Measurements from ENCODE around the gene PCDHGA10. TPM values are rescaled to one million over a fixed set of nuclear protein-coding genes. Genes with fewer than 3 reads are reported as not detected.
"Not testable (repeated sequence)": the region's sequence is repeated elsewhere in the genome, so short reads cannot be mapped to it uniquely, and the experiment has no call there.

Gene PCDHGA10
- 3.7 TPM for polyA plus RNA-seq (ENCODE audit: insufficient read length)
- long read RNA-seq, donor 1, full-length matches to known transcripts: 3 of 3 reads
- long read RNA-seq, donor 1, partial matches to known transcripts: 0 of 3 reads
- long read RNA-seq, donor 1, other reads (novel, unspliced or antisense): 0 of 3 reads
- long read RNA-seq, donor 2, full-length matches to known transcripts: 2 of 2 reads
- long read RNA-seq, donor 2, partial matches to known transcripts: 0 of 2 reads
- long read RNA-seq, donor 2, other reads (novel, unspliced or antisense): 0 of 2 reads
- long read RNA-seq, donor 3, full-length matches to known transcripts: 4 of 4 reads
- long read RNA-seq, donor 3, partial matches to known transcripts: 0 of 4 reads
- long read RNA-seq, donor 3, other reads (novel, unspliced or antisense): 0 of 4 reads
- long read RNA-seq, donor 4: 0 reads
- long read RNA-seq, donor 5, full-length matches to known transcripts: 1 of 1 reads
- long read RNA-seq, donor 5, partial matches to known transcripts: 0 of 1 reads
- long read RNA-seq, donor 5, other reads (novel, unspliced or antisense): 0 of 1 reads
- long read RNA-seq, donor 6, full-length matches to known transcripts: 4 of 4 reads
- long read RNA-seq, donor 6, partial matches to known transcripts: 0 of 4 reads
- long read RNA-seq, donor 6, other reads (novel, unspliced or antisense): 0 of 4 reads
- long read RNA-seq, donor 7: 0 reads
- long read RNA-seq, donor 8: 0 reads

DNA sequence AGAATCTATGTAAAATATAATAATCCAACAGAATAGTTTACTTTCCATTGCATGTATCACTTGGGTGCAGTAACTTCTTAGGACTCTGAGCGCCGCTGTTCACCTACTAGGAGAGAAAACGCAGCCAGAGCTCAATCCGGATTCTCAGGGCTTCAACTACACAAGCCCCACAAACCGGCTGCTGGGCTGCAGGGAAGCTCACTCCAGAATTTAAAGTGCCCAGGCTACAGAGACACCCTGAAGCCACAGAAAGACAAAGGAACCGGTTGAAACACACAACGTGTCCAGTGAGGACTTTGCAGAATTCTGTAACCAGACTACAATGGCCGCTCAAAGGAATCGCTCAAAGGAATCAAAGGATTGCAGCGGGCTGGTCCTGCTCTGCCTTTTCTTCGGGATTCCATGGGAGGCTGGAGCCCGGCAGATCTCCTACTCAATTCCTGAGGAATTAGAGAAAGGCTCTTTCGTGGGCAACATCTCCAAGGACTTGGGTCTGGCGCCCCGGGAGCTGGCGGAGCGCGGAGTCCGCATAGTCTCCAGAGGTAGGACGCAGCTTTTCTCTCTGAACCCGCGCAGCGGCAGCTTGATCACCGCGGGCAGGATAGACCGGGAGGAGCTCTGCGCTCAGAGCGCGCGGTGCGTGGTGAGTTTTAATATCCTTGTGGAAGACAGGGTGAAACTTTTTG is at the start of gene PCDHGA10:
PCDHGA10 (plus strand) TSS at position 134 of the 686 bp plus-strand sequence; CDS start at position 323, 189 bp downstream.
- DNase-seq: no peak

DNA sequence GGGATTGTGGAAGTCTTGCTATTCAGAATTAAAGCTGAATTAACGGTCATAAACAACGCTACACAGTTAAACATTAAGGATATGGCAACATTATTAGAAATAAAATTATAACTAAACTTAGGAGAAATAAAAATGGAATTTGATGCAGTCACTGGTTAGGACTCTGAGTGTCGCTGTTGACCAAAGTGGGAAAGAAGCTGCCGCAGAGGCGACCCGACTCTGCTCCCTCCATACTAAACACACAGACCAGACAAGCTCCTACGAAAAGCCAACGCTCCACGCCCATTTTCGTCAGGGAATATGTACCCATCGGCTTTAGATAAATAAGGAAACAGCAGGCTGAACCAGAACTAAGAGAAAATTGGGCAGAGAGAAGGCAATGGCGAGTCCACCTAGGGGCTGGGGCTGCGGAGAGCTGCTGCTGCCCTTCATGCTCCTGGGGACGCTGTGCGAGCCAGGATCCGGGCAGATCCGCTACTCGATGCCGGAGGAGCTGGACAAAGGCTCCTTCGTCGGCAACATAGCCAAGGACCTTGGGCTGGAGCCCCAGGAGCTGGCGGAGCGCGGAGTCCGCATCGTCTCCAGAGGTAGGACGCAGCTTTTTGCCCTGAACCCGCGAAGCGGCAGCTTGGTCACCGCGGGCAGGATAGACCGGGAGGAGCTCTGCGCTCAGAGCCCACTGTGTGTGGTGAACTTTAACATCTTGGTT is 48.7 kb upstream of the PCDHGA10 start, which contains the start of gene PCDHGA5:
PCDHGA5 (plus strand) TSS at position 211 of the 709 bp plus-strand sequence; CDS start at position 380, 169 bp downstream.
- DNase-seq: no peak

DNA sequence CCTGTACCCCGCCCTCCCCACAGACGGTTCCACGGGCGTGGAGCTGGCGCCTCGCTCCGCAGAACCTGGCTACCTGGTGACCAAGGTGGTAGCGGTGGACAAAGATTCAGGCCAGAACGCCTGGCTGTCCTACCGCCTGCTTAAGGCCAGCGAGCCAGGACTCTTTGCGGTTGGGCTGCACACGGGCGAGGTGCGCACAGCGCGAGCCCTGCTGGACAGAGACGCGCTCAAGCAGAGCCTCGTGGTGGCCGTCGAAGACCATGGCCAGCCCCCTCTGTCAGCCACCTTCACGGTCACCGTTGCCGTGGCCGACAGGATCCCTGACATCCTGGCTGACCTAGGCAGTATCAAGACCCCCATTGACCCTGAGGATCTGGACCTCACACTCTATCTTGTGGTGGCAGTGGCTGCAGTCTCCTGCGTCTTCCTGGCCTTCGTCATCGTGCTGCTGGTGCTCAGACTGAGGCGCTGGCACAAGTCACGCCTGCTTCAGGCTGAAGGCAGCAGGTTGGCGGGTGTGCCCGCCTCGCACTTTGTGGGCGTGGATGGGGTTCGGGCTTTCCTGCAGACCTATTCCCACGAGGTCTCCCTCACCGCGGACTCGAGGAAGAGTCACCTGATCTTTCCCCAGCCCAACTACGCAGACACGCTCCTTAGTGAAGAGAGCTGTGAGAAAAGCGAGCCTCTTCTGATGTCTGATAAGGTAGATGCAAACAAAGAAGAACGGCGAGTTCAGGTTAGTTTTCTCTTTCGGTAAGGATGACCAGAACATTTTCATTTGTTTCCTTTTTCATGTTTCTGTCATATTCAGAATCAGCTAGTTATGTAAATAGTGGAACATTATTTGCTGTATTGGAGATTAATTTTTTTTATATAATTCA is 46.5 kb upstream of the PCDHGA10 start:
- DNase-seq: no peak

DNA sequence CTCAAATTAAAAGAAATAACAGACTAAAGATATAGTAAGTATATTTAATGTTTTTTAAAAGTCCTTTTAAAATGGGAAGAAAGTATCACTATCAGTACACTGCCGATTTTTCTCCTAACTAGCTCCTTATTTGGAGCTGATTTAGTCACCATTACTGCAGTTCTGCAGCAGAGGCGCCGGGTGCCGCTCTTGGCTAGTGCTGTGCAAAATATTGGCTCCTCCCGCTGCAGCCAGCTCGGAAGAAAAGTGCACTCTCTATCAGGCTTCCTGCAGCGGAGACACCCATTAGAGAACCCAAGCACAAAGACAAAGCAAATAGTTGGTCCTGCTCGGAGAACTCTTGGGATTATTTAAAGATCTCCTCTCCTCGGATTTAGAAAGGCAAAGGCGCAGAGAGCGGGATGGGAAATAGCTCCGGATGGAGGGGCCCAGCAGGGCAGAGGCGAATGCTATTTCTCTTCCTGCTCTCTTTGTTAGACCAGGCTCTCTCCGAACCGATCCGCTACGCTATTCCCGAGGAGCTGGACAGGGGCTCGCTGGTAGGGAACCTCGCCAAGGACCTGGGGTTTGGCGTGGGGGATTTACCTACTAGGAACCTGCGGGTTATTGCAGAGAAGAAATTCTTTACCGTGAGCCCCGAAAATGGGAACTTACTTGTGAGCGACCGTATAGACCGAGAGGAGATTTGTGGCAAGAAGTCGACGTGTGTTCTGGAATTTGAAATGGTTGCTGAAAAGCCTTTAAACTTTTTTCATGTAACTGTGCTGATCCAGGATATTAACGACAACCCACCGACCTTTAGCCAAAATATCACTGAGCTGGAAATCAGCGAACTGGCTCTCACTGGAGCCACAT is 42.6 kb upstream of the PCDHGA10 start, which contains the start of gene PCDHGB3:
PCDHGB3 (plus strand) TSS at position 249 of the 855 bp plus-strand sequence; CDS start at position 402, 153 bp downstream.
- no peak for DNase-seq

DNA sequence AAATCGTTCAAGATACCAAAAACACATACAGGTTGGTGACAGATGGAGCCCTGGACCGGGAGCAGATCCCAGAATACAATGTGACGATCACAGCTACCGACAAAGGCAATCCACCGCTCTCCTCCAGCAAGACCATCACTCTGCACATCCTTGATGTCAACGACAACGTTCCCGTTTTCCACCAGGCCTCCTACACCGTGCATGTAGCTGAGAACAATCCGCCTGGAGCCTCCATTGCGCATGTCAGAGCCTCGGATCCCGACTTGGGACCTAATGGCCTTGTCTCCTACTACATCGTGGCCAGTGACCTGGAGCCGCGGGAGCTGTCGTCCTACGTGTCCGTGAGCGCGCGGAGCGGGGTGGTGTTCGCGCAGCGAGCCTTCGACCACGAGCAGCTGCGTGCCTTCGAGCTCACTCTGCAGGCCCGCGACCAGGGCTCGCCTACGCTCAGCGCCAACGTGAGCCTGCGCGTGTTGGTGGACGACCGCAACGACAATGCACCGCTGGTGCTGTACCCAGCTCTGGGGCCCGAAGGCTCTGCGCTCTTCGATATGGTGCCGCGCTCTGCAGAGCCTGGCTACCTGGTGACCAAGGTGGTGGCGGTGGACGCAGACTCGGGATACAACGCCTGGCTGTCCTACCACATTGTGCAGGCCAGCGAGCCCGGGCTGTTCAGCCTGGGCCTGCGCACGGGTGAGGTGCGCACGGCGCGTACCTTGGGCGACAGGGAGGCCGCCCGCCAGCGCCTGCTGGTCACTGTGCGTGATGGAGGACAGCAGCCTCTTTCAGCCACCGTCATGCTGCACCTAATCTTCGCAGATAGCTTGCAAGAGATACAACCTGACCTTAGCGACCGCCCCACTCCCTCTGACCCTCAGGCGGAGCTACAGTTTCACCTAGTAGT is 41.0 kb upstream of the PCDHGA10 start:
- DNase-seq: no peak

DNA sequence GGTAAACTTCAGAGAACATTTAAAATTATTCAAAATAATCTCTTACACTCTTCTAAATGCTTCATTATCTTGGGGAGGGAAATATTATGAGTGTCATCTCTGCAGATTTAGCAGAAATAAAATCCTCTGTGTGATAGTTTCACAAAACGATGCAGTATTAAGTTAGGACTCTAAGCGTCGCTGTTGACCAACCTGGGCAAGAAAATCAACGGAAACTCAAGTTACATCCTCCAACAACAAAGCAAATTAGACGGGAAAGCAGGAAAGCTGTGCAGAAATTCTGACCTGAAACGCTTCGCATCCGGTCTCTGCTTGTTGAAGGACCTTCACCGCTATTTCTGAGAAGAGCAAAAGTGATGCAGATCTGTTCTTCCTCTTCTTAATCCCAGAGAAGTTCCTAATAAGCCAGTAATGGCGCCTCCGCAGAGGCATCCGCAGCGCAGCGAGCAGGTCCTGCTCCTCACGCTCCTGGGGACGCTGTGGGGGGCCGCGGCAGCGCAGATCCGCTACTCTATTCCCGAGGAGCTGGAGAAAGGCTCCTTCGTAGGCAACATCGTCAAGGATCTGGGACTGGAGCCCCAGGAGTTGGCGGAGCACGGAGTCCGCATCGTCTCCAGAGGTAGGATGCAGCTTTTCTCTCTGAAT is 39.0 kb upstream of the PCDHGA10 start, which contains the start of gene PCDHGA6:
PCDHGA6 (plus strand) TSS at position 219 of the 645 bp plus-strand sequence; CDS start at position 412, 193 bp downstream.
- DNase-seq: no peak

DNA sequence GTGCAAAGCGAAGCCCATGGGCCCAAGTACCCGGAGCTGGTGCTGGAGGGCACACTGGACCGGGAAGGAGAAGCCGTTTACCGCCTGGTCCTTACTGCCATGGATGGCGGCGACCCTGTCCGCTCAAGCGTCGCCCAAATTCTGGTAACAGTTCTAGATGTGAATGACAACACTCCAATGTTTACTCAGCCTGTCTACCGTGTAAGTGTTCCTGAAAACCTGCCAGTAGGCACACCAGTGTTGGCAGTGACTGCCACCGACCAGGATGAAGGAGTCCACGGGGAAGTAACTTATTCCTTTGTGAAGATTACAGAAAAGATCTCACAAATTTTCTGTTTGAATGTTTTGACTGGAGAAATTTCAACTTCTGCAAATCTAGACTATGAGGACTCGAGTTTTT is 38.2 kb upstream of the PCDHGA10 start:
- DNase-seq: no peak

DNA sequence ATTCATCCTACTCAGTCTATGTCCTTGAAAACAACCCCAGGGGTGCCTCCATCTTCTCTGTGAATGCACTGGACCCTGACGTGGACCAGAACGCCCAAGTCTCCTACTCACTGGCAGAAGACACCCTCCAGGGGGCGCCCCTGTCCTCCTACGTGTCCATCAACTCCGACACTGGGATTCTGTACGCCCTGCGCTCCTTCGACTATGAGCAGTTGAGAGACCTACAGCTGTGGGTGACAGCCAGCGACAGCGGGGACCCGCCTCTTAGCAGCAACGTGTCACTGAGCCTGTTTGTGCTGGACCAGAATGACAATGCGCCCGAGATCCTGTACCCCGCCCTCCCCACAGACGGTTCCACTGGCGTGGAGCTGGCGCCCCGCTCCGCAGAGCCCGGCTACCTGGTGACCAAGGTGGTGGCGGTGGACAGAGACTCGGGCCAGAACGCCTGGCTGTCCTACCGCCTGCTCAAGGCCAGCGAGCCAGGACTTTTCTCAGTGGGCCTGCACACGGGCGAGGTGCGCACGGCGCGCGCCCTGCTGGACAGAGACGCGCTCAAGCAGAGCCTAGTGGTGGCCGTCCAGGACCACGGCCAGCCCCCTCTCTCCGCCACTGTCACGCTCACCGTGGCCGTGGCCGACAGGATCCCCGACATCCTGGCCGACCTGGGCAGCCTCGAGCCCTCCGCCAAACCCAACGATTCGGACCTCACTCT is 37.2 kb upstream of the PCDHGA10 start:
- DNase-seq: not testable (repeated sequence)

DNA sequence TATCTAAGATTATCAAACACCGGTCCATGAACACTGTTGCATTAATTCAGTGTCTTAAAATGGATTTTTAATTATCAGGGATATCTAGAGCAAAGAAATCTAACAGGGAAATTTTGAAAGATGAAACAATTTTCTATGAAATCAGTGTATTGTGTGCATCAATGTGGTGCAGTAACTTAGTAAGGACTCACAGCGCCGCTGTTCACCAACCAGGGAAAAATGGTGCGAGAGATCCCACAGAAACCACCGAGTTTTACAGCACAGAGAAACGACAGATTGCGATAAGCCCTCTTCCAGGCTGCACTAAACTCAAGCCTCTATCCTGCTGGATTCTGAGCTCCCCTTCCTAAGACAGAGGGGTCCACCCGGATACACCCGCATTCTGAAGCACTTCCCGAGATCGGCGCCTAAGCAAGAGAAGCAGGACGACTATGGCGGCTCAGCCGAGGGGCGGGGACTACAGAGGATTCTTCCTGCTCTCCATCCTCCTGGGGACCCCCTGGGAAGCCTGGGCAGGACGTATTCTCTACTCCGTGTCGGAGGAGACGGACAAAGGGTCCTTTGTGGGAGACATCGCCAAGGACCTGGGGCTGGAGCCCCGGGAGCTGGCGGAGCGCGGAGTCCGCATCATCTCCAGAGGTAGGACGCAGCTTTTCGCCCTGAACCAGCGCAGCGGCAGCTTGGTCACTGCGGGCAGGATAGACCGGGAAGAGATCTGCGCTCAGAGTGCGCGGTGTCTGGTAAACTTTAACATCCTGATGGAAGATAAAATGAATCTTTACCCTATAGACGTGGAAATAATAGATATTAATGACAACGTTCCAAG is 30.1 kb upstream of the PCDHGA10 start, which contains the start of gene PCDHGA7:
PCDHGA7 (plus strand) TSS at position 274 of the 826 bp plus-strand sequence; CDS start at position 432, 158 bp downstream.
- DNase-seq: no peak

DNA sequence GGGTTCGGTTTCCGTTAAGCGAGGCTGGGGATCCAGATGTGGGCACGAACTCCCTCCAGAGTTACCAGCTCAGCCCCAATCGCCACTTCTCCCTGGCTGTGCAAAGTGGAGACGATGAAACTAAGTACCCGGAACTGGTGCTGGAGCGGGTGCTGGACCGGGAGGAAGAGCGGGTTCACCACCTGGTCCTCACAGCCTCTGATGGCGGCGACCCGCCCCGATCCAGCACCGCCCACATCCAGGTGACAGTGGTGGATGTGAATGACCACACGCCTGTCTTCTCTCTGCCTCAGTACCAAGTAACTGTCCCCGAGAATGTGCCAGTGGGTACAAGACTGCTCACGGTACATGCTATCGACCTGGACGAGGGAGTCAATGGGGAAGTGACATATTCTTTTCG is 29.4 kb upstream of the PCDHGA10 start:
- no peak for DNase-seq

DNA sequence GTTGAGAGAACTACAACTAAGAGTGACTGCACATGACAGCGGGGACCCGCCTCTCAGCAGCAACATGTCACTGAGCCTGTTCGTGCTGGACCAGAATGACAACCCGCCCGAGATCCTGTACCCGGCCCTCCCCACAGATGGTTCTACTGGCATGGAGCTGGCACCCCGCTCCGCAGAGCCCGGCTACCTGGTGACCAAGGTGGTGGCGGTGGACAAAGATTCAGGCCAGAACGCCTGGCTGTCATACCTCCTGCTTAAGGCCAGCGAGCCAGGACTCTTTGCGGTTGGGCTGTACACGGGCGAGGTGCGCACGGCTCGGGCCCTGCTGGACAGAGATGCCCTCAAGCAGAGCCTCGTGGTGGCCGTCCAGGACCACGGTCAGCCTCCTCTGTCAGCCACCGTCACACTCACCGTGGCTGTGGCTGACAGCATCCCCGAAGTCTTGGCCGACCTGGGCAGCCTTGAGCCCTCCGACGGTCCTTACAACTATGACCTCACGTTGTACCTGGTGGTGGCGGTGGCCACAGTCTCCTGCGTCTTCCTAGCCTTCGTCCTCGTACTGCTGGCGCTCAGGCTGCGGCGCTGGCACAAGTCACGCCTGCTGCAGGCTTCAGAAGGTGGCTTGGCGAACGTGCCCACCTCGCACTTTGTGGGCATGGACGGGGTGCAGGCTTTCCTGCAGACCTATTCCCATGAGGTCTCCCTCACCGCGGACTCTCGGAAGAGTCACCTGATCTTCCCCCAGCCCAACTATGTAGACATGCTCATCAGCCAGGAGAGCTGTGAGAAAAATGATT is 28.1 kb upstream of the PCDHGA10 start:
- no peak for DNase-seq

DNA sequence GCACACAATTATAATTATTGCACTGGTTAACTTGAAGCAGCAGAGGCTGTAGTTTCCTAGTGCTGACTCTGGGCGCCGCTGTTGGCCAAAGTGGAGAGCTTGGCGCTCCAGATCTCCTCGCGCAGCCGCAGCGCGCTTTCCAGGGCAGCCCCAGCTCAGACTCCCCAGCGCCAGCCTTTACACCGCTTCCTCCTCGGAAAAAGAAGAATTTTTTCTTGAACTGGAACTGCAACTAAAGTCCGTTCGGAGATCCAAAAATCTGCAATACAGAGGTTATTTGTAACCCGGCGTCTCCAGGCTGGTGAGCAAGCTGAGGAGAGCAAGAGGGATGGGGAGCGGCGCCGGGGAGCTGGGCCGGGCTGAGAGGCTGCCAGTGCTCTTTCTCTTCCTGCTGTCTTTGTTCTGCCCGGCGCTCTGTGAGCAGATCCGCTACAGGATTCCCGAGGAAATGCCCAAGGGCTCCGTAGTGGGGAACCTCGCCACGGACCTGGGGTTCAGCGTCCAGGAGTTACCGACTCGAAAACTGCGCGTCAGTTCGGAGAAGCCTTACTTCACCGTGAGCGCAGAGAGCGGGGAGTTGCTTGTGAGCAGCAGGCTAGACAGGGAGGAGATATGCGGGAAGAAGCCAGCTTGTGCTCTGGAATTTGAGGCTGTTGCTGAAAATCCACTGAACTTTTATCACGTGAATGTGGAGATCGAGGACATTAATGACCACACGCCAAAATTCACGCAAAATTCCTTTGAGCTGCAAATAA is 25.1 kb upstream of the PCDHGA10 start, which contains the start of gene PCDHGB4:
PCDHGB4 (plus strand) TSS at position 142 of the 755 bp plus-strand sequence; CDS start at position 329, 187 bp downstream.
- not testable (repeated sequence) for DNase-seq

DNA sequence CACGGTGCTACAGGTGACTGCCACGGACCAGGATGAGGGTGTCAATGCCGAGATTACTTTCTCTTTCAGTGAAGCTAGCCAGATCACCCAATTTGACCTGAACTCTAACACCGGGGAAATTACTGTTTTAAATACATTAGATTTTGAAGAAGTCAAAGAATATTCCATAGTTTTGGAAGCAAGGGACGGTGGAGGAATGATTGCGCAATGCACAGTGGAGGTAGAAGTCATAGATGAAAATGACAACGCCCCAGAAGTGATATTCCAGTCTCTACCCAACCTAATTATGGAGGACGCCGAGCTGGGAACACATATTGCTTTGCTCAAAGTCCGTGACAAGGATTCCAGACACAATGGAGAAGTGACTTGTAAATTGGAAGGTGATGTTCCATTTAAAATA is 24.1 kb upstream of the PCDHGA10 start:
- DNase-seq: no peak
